ENCODE measurements around the gene PRKCA. TPM values are rescaled to one million over a fixed set of nuclear protein-coding genes. Genes with fewer than 3 reads are reported as not detected.
A peak's percentile ranks its signal among the peaks of the same experiment; 100 is the strongest.

PRKCA gene
- total RNA-seq, 3 donors from 2014 or later: 42.3 to 77.7 (median 56.3) TPM

DNA sequence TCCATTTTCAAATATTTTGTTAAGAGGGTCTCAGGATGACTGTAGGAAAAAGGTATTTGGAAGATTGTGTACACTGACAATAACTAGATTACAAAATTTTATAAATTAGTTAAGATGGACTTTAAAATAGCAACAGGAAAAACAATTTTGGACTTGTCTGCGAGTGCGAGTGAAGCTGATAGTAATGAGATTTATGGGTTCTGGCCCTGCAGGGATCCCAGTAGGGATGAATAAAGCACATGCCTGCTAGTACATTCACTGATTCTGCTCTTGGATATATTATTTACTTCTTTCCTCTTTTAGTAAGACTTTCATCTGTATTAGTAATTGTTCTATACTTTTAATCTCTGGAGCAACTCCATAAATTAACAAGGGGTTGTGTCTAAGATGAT is 28.2 kb downstream of the PRKCA start:
- intact Hi-C loops (cut with DNase I, micrococcal nuclease): no loop called here
- Histone ChIP-seq H3K4me3 (no peak overlapping the region), H3K4me1 (ENCODE audit: low read depth) (no peaks in the 10 kb centered on the region), H3K9me3 (no peaks in the 10 kb centered on the region), H3K36me3 (ENCODE audit: low read depth) (no peaks in the 10 kb centered on the region)
- TF ChIP-seq, protein P1, sequence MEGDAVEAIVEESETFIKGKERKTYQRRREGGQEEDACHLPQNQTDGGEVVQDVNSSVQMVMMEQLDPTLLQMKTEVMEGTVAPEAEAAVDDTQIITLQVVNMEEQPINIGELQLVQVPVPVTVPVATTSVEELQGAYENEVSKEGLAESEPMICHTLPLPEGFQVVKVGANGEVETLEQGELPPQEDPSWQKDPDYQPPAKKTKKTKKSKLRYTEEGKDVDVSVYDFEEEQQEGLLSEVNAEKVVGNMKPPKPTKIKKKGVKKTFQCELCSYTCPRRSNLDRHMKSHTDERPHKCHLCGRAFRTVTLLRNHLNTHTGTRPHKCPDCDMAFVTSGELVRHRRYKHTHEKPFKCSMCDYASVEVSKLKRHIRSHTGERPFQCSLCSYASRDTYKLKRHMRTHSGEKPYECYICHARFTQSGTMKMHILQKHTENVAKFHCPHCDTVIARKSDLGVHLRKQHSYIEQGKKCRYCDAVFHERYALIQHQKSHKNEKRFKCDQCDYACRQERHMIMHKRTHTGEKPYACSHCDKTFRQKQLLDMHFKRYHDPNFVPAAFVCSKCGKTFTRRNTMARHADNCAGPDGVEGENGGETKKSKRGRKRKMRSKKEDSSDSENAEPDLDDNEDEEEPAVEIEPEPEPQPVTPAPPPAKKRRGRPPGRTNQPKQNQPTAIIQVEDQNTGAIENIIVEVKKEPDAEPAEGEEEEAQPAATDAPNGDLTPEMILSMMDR (IDR thresholded peaks at IDR 0.05): no peak
- no peak for ATAC-seq
- DNase-seq: no peak

DNA sequence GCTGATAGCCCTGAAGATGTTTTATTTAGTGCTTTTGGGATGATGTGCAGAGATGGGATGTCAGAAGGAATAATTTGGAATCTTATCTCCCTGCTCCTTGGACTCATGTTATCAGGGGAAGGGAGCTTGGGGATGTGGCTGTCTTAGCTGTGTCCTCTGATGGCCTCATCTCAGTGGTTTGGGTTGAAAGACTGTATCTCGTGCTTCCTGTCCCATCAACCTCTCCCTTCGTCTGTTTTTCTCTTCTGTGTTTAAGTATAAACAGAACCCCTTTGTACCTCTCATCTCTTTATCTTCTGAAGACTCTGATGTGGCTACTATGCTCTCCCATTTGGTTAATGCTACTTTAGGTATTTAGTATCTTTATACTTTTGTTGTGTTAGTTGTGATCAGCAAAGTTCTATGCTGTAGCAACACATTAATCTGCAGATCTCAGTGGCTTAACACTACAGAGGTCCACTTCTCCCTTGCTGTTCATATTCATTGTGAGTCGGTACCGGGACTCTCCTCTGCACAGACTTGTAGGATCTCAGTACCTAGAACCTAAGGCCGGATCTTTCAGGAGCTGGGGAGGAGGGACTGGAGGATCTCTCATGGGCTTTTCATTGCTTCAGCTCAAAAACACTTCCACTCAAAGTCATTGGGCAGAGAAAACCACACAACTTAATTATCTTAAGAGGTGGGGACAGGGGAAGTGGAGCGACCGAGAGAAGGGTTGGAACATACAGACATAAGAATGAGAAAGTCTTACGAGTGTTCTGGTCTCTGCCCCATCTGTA is 28.8 kb downstream of the PRKCA start:
- Histone ChIP-seq H3K4me1 (ENCODE audit: low read depth) (no peaks in the 10 kb centered on the region), H3K36me3 (ENCODE audit: low read depth) (no peaks in the 10 kb centered on the region), H3K4me3 (no peak overlapping the region), H3K9me3 (no peaks in the 10 kb centered on the region)
- DNase-seq (no peak), ATAC-seq (peak; percentile 54)
- intact Hi-C loops (cut with DNase I, micrococcal nuclease): no loop called here
- TF ChIP-seq, protein P1 (IDR thresholded peaks at IDR 0.05): no peak

DNA sequence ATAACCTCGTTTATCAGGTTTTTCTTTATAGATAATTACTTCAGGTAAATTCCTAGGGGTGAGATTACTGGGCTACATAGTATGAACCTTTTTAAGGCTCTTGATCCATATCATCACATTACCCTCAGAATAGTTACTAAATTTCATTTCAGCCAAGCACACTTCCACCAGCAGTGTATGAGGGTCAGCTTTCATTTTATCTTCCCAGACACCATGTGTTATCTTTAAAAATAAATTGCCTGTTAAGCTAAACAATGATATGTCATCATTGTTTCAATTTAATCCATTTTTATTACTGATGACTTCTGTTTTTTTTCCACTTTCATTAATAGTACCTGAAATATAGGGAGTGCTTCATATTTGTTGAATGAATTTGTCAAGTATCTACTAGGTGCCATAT is 33.4 kb downstream of the PRKCA start:
- TF ChIP-seq, protein P1 (IDR thresholded peaks at IDR 0.05): no peak
- intact Hi-C loops (cut with DNase I, micrococcal nuclease): no loop called here
- no peak for ATAC-seq
- no peaks in the 10 kb centered on the region for H3K4me1 ChIP-seq (ENCODE audit: low read depth)
- DNase-seq: no peak
- H3K36me3 ChIP-seq (ENCODE audit: low read depth): no peaks in the 10 kb centered on the region
- no peaks in the 10 kb centered on the region for H3K9me3 ChIP-seq
- H3K4me3 ChIP-seq: no peak overlapping the region

DNA sequence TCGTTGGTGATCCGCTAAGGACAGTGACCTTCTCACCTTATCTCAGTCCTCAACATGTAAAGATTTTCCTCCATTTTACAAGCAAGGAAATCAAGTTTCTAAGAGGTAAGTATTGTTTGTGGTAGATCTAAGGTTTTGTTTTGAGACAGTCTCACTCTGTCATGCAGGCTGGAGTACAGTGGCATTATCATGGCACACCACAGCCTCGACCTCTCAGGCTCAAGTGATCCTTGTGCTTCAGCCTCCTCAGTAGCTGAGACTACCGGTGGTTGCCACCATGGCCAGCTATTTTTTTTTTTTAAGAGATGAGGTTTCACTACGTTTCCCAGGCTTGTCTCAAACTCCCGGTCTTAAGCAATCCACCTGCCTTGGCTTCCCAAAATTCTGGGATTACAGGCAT is 34.9 kb downstream of the PRKCA start:
- Histone ChIP-seq H3K9me3 (no peaks in the 10 kb centered on the region), H3K36me3 (ENCODE audit: low read depth) (no peaks in the 10 kb centered on the region), H3K4me3 (no peak overlapping the region), H3K4me1 (ENCODE audit: low read depth) (no peaks in the 10 kb centered on the region)
- TF ChIP-seq, protein P1 (IDR thresholded peaks at IDR 0.05): no peak
- intact Hi-C loops (cut with DNase I, micrococcal nuclease): no loop called here
- DNase-seq (no peak), ATAC-seq (no peak)

DNA sequence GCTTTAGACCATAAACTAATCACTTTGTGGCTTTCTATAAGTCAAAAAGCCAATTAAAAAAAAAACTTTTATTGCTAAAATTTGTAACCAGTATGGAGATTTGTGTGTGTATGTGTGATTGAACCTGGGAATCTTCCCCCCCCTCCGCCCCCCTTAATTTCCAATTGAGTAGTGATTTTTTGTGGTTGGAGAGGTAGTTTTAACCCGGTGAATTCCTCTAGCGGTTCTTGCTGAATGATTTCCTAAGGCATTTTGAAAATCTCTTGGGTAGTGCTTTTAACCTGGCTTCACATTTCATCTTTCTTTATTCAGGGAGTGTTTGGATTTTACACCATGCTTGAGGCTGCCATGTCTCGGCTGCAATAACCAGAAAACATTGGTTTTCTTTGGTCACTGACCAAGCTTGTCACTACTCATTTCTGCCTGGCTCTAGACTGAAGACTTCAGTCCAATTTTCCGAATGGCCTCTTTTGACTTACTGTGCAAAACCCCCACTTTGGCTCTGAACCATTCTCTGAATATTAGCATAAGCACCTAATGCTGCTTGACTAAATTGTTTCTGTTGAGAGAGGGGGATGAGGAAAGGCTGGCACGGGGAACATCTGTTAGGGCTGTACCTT is 35.6 kb downstream of the PRKCA start:
- Histone ChIP-seq H3K4me3 (no peak overlapping the region), H3K4me1 (ENCODE audit: low read depth) (no peaks in the 10 kb centered on the region), H3K36me3 (ENCODE audit: low read depth) (no peaks in the 10 kb centered on the region), H3K9me3 (no peaks in the 10 kb centered on the region)
- intact Hi-C loops (cut with DNase I, micrococcal nuclease): no loop called here
- ATAC-seq (no peak), DNase-seq (no peak)
- TF ChIP-seq, protein P1 (IDR thresholded peaks at IDR 0.05): no peak
